GM12891 (cell line): ENCODE data around the gene MAFF.

ENCODE experiments used
- POLR2AphosphoS5 ChIP-seq: IDR thresholded peaks from 2 replicates; pipeline ENCODE4 v1.6.1; 2011; ENCODE audit warnings: low read depth, low read length, control low read depth
- TAF1 ChIP-seq: IDR thresholded peaks from 2 replicates; pipeline ENCODE4 v1.6.1; 2011; ENCODE audit warnings: low read depth, low read length, control low read depth

DNA sequence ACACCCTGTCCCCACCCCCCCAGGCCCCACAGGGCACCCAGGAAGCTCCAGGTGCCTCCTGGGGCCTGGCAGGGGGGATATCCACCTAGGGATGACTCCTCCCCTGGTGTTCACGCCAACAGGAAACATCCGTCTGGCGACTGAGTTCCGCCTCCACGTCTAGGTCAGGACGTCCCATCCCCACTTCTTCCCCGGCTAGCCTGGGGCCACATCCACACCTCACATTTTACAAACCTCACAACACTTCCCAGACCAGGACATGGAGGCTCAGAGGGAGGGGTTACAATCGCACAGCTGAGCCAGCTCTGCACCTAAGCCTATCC, 21.0 kb downstream of the MAFF start:
- TF ChIP-seq POLR2AphosphoS5 (no peak), TAF1 (no peak)
